GM18517 (cell line): Measurements from ENCODE around the gene CCM2.

ENCODE experiments used
- ATAC-seq: cut with Tn5 transposase; IDR thresholded peaks from one replicate; pipeline ENCODE4 v1.9.1; 2021; ENCODE audit warnings: mild to moderate bottlenecking, moderate library complexity; ENCODE audit not compliant: unreplicated experiment

CCM2 gene

DNA sequence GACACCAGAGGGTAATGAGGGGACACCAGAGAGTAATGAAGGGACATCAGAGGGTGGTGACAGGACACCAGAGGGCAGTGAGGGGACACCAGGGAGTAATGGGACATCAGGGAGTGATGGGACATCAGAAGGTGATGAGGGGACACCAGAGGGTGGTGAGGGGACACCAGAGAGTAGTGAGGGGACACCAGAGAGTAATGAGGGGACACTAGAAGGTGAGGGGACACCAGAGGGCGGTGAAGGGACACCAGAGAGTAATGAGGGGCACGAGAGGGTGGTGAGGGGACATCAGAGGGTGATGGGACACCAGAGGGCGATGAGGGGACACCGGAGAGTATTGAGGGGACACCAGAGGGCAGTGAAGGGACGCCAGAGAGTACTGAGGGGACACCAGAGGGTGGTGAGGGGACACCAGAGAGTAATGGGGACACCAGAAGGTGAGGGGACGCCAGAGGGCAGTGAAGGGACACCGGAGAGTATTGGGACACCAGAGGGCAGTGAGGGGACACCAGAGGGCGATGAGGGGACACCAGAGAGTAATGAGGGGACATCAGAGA is 78.2 kb downstream of the CCM2 start:
- ATAC-seq, result no peak

DNA sequence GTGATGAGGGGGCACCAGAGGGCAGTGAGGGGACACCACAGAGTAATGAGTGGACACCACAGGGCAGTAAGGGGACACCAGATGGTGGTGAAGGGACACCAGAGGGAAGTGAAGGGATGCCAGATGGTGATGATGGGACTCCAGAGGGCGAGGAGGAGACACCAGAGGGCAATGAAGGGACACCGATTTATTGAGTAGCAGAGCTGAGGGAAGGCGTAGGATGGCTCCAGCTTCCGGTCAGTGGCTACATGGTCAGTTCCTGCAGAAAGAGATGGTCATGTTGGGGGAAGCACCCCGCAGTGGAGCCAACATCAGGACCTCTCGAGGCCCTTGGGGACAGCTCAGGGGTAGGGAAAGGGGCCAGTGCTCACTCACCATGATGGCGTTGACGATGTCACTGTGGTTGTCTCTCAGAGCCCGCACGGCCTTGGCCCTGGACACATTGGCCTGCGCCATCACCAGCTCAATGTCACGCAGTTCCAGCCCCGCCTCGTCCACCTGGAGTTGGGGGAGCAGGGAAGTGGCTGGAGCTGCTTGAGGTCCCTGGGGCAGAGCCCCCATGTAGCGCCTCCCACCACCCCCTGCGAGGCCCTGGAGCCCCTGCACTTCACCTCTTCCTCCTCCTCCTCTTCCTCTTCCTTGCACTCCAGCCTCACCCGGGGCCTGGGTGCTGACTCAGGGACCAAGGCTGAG is 80.4 kb downstream of the CCM2 start:
- ATAC-seq, result no peak

DNA sequence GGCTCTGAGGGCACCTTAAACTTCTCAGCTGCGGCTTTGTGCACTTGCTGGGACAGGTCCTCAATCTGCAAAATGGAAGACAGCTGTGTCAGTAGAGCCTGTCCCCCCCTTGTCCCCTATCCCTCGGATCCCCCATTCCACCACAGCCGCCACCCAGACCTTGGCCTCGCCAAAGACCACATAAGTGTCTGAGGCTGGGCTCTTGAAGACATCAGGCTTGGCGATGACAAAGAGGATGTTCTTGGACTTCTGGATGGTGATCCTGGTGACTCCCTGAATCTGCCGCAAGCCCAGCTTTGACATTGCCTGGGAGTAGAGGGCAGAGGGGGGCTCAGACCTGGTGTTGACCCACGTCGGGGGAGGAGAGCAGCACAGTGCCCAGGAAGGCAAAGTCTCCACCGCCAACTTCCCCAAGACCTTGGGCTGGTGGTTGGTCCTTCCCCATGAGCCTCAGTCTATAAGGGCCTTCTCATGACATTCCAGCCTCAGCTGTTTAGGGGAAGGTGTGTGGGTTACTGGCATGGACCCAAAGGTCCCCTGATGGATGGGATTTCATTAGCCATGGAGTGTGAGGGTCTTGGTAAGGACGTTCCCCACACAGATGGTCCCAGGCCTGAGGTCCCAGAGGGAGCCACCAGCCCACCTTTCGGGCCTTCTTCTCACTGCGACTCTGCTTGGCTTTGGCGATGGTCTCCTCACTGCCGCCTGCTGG is 81.1 kb downstream of the CCM2 start:
- no peak for ATAC-seq

DNA sequence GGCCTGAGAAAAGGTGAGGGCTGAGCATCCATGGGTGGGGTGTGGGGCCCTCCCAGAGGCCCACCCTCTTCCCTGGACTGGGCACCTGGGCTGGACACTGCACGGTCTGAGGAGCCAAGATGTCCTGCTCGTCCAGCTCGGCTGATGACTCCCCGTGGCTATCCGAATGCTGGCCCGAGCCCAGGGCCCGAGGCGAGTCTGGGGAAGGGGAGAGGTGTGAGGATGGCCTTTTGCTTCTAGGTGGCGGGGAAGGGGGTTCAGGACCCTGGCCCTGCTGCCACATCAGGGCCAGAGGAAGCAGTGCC is 81.6 kb downstream of the CCM2 start:
- ATAC-seq, result no peak

DNA sequence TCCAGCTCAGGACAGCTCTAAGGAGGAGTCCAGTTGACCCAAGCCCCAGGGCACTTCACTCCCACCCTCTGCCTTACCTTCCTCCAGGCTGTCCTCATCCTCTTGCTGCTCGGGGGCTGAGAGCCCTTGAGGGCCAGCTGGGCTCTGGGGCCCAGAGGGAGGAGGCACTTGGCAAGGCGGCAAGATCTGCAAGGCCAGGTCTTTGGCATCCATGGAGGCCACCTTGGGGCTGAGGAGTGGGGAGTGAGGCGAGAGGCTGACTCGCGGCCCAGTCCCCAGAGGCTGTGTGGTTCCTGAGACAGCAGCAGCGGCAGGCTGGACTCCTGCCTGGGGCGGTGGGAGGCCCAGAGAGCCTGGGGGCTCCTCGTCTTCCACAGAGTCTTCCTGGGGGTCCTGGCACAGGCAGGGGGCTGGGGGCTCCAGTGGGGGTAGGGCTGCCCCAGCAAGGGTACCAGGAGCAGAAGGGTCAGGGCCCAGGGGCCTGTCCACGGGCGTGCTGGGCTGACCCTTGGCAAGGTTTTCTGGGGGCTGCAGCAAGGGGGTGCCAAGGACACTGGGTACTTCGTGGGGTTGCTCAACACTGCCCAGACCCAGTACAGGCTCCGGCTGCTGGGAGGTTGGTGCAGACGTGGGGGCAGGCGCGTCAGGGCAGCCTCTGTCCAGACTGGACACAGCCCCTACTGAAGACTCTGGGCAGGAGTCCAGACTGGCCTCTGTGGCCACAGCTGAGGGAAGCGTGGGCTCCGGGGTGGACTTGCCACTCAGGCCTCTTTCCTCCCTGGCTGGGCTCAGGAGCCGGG is 82.2 kb downstream of the CCM2 start:
- no peak for ATAC-seq

DNA sequence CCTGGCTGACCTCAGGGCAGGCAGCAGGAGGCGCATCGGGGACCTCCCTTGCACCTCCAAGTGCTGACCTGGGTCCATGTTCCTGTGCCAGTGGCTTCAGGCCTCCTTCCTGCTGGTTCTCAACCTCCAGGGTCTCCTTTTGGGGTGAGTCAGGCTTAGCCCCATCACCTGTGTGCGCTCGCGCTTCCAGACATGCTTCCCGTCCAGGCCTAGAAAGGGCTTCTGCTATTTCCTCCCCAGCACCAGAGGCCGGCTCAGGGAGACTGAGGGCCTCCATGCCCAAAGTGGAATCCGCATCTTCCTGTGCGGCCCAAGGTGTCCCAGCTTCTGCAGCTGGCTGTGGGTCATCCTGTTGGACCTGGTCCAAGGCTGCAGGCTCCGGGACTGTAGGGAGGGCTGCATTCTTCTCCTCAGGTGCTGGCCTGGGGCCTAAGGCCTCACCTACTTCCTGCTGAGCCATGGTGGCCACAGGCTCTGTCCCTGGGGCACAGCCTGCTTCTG is 82.9 kb downstream of the CCM2 start:
- ATAC-seq, result no peak

DNA sequence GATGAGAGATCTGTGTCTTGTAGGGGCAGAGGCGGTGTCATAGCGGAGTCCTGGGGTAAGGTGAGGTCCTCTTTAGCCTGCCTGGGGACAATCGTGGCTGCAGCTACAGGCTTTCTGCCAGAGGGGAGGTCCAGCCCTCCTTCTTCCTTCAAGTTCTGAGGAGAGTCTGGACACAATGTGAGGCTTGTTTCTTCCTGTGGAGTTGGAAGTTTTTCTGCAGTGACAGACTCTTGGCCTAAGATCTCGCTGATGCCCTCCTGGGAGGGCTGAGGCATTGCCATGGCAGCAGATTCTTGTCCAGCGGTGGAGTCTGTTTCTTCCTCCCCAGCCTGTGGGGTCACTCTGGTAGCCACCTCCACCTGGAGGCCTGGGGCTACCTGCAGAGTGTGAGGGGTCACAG is 84.3 kb downstream of the CCM2 start:
- no peak for ATAC-seq

DNA sequence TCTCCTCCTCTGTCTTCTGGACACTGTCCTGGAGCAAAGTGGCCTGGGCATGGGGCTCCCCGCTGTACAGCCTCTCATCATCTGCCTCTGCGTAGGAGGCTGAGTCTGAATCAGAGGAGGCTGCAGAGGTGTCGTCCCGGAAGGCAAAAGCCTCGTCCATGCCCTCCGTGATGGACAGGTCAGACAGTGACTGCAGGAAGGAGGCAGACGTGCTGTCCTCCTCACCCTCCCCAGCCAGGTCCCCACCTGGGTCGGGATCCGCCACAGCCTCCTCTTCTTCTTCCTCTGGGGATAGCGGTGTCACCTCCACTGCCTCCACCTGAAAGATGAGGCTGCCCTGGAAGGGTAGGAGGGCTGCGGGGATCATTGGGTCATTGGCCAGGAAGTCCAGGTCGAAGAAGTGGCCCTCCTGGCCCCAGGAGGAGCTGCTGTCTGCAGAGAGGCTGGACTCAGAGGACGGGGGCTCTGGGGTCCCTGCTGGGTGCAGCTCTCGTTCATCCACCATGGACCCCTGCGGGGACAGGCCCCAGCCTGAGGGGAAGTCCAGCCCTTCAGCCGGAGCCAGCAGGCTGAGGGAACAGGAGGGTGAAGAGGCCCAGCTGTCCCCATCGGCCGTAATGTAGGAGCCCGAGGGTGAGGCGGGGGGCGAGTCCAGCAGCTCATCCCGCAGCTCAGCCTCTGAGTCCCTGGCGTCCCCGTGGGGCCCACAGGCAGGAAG is 85.1 kb downstream of the CCM2 start:
- no peak for ATAC-seq

DNA sequence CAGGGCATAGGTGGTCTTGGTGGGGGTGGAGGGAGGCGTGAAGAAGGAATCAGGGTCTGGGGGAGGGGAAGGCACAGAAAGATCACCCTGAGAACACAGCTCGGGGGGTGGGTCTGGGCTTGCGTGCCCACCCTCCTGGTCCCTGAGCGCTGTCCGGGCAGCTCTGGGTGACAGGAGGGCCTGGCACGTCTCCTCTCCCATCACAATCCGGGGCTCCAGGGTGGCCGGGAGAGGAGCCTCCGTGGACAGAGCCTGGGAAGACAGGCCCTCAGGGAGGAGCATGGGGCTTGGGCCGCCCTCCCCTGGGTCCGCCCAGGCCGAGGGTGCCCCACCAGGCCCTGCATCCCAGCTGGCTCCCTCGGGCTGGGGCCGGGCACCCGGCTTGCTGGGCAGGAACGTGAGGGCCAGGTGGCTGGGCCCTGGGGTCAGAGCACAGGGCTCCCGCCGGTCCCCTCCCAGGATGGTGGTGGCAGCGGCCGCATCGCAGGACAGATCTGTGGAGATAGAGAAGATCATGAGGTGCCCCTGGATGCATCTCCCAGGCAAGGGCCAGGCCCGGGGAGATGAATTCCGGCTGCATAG is 85.7 kb downstream of the CCM2 start:
- ATAC-seq, result no peak

DNA sequence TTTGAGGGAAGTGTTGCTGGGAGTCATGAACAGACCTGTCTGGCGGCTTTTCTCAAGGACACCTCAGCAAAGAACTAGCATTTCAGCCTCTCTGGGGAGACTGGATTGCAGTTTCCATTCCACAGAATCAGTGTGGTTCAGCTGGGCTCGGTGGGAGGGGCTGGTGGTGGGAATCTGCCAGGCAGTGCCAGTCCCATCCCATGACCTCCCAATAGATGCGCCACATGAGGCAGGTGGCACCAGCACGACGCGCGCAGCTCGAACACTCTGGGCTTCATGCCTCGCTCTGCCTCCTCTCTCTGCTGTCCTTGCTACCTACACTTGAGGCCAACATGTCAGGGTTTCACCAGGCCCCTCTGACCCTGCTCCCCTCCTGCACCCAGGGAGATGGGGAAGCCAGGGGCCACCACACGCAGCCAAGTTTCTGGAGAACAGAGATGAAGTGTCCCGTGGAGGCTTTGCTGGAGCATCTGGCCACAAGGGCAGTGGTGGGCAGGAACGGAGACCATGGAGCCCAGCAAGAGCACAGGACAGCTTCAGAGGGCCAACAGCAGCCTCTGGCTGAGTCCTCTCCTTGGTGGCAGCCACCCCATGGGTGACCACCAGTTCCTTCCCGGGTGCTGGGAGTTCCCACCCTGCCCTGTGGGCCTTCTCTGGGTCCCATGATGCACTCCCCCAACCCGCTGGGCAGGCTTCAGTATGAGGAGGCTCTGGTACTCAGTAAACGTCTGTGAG is 86.5 kb downstream of the CCM2 start:
- ATAC-seq, result no peak

DNA sequence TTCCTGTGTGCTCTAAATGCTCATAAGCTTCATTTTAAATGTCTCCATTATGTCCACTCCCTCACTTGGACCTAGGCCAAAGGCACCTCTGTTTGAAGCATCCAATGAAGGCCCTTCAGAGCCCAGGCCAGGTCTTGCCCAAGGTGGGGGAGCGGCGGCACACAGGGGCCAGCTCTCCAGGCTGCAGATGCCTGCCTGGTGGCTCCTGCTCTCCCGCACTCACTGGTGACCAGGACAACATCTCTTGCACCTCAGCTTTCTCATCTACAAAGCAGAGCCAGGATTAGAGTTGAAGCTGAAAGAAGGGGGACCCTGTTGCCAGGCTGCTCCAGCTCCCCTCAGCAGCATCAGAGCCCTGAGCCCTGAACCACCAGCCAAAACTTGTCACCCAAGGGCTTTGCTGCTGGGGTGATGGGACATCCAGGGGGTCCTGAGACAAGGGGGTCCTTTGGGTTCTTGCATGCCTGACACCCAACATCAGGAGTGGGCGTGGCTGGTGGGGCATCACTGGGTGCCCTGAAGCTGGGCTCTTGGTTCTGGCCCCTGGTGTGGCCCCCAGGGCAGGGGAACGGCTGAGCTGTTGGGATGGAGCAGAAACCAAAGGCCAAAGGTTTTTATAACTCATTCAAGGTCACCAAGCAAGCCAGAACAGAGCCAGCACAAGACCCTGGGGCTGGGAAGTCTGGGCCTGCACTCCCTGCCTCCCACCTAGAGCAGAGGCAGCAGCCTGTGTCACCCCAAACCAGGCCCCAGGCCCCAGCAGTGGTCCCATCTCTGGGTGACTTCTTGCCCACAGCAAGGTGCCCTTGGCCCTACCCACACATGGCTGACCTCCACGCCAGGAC is 87.5 kb downstream of the CCM2 start:
- no peak for ATAC-seq

DNA sequence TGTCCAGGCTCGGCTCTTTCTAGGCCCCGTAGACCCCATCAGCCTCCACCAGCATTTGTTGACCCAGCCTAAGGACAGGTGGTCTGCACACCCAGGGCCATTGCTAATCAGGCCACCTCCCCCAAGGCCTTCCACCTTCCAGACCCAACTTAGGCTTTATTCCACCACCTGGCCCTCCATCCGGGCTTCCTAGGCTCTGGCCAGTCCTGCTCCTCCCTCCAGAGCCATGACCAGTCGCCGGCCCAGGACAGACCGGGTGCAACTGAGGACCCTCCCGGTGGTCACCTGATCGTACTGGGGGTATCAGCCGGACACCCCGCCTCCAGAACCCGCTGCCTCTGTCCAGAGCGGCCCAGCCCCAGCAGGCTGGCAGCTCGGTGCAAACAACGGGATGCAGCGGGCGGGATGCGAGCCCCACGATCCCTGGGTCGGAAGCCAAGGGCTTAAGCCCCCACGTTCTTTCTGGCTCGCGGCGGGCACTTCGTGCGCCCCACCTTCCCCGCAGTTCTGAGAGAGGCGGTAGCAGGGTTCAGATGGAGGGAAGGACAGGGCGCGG is 88.2 kb downstream of the CCM2 start:
- no peak for ATAC-seq

DNA sequence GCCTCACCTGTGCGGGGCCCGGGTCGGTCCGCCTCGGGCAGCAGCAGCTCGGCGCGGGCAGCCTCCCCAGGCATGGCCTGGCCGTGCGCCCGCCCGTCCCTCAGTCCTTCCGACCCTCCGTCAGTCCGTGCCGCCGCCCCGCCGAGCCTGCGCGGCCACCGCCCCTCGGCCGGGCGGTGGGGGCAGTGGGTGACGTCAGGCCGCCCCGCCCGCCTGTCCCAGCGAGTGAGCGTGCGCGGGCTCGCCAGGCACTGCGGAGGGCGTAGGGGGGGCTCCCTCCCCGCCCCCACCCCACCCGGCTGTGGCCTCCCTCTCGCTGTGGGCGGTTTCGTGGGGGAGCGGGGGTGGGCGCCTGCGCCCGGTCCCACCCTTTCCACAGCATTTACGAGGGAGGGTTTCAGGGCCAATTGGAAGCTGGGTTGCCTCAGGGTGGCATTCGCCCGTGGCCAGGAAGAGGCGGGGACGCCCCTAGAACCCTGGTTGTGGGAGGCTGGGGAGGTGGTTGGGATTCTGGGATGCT is 88.9 kb downstream of the CCM2 start, which contains the start of gene NACAD:
Gene NACAD (minus strand): TSS at position 149 of the 520 bp plus-strand sequence. CDS start 75 bp downstream, at position 74.
- ATAC-seq, result no peak

DNA sequence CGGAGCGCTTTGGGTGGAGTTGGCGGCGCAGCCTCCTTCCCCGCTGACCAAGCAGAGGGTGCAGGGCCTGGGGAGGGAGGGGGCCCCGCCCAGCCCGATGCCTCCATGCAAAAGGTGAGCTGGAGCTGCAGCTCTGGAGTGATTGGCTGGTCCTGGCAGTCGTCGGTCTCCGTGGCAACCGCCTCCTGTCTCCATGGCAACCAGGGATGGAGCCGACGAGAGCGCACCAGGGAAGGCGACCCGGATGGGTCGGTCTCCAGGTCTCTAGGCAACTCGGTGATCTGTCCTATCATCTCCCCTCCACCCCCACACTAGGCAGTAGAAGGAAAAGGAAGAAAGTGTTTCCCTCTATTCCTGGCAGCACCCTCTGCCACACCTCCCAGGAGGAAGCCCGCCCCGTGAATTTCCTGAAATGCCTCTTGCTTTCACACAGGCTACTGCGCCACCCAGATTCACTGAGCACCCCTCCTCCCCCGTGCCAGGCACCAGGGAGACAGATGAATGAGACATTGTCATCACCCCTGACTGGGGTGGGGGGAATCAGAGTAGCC is 89.4 kb downstream of the CCM2 start:
- no peak for ATAC-seq

DNA sequence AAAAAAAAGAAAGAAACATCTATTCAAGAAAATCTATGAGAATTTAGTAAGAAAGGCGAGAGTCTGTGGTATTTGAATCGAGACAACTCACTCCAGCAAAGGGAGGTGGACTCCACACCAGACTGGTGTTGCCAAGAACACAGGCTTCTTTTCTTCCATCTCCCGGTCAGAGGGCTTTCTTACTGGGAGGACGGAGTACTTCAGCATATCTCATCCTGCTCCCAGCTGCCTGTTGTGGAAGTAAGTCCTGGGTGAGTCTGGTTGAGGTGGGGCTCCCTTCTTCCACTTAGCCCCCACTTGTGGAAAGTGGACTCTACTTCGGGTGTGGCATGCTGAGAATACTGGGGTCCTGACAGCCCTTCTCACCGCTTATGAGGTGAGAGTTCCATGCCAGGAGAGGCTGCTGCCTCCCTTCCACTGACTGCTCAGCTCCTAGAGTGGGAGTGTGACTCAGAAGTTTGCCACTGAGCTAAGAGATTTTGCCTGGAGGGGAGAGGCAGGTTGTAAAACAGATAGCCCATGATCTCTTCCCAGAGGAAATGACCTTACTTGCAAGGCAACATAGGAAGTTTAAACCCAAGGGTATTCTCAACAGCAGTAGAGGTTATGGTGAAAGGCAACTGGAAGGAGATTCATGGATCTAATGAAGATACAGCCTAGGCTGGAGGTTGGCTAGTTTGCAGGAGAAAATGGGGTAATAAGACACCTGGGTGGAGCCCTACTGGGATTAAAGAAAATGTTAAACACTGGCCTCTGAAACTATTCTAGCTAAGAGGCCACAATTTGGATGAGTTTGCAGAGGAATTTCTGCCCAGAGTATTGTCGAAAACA is 92.3 kb downstream of the CCM2 start:
- ATAC-seq, result no peak

DNA sequence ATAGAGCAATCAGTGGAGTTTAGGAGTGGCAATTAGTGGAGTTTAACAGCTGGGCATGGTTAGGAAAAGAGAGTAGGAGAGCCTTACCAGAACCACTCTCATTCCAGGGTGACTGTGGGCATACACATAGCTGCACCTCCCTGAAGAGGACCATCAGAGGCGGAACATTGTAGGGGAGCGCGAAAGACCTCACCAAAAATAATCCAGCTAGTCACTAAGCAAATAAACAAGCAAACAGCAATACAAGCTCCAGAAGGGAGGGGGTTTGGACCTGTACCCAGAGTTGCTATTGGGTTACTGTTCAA is 92.9 kb downstream of the CCM2 start:
- no peak for ATAC-seq
